GM12865 (cell line): Measurements from ENCODE around the gene ZNF784.

ENCODE experiments used
- DNase-seq: peaks from one replicate; pipeline ENCODE4 v3.0.0; 2010; ENCODE audit warnings: low read depth
- H3K4me3 ChIP-seq: 2 replicates; pipeline ENCODE4 v1.5.1; 2011; ENCODE audit warnings: mild to moderate bottlenecking, low read depth, low read length, control low read depth
- TF ChIP-seq, protein P1 (sequence below): IDR thresholded peaks from 2 replicates; pipeline ENCODE4 v1.5.1; 2011; ENCODE audit warnings: low read length, control low read depth, low read depth, inconsistent platforms; ENCODE audit not compliant: insufficient read depth; ENCODE audit errors: missing control alignments

ZNF784 gene, protein sequence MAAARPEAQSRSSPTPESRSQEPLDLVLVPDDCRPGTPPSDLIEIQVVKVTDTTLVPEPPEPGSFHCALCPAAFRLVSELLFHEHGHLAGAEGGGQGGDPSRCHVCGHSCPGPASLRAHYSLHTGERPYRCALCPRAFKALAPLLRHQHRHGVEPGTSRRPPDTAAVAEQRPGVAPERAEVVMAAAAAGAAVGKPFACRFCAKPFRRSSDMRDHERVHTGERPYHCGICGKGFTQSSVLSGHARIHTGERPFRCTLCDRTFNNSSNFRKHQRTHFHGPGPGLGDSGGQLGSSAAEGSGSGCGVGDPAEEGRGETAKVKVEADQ

DNA sequence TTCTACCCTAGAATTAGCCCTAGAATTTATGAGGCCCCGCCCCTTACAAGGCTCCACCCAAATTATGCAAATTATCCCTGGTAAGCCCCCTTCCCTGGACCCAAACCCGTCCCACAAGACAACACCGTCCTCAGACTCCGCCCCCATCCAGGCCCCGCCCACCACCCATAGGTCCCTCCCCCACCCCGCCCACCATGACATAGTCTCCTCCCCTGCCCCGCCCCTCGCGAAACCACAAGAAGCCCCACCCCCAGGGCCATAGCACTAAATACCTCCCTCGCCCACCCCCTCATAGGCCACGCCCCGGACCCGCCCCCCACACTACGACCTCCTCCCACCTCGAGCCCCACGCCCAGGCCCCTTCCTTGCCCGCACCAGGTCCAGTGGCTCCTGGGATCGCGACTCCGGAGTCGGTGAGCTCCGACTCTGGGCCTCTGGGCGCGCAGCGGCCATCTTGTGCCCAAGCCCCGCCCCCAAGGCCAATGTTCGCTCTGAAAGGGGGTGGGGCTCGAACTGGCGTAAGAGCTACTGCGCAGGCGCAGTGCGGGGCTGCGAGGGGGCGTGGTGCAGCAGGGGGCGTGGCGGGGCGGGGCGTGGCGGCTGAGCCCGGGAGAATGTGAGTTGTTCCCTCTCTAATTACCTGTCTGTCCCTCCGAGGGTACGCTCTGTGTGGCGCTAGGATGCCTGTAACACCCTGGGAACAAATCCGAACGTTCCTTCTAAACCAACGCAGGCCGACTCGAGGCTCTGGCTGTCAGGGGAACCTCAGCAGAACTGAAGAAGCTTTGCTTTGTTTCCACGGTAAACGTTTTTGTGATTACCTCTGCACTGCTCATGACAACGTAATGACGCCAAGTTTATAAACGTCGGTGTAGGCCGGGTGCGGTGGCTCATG is at the start of gene ZNF784:
Gene ZNF784 (minus strand): TSS at position 458 of the 895 bp plus-strand sequence. CDS start 5 bp downstream, at position 453.
- peak; percentile 96 for DNase-seq
- peak within 1 kb of the TSS; percentile 67 for H3K4me3 ChIP-seq
- TF ChIP-seq, protein P1, sequence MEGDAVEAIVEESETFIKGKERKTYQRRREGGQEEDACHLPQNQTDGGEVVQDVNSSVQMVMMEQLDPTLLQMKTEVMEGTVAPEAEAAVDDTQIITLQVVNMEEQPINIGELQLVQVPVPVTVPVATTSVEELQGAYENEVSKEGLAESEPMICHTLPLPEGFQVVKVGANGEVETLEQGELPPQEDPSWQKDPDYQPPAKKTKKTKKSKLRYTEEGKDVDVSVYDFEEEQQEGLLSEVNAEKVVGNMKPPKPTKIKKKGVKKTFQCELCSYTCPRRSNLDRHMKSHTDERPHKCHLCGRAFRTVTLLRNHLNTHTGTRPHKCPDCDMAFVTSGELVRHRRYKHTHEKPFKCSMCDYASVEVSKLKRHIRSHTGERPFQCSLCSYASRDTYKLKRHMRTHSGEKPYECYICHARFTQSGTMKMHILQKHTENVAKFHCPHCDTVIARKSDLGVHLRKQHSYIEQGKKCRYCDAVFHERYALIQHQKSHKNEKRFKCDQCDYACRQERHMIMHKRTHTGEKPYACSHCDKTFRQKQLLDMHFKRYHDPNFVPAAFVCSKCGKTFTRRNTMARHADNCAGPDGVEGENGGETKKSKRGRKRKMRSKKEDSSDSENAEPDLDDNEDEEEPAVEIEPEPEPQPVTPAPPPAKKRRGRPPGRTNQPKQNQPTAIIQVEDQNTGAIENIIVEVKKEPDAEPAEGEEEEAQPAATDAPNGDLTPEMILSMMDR: no peak

DNA sequence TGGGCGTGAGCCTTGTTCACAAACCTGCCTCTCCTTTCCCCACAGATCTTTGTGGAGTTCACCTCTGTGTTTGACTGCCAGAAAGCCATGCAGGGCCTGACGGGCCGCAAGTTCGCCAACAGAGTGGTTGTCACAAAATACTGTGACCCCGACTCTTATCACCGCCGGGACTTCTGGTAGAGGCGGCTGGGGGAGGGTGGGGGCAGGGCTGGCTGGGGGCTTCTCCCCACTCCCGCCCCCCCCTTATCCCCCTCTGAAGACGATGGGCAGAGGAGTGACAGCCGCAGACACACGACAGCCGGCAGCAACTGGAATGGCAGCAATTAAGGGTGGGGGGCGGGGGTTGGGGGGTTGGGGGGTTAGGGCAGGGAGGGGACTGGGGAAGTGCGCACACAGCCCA is 49.5 kb upstream of the ZNF784 start:
- TF ChIP-seq, protein P1: no peak
- no peak overlapping the region for H3K4me3 ChIP-seq
- DNase-seq: no peak

DNA sequence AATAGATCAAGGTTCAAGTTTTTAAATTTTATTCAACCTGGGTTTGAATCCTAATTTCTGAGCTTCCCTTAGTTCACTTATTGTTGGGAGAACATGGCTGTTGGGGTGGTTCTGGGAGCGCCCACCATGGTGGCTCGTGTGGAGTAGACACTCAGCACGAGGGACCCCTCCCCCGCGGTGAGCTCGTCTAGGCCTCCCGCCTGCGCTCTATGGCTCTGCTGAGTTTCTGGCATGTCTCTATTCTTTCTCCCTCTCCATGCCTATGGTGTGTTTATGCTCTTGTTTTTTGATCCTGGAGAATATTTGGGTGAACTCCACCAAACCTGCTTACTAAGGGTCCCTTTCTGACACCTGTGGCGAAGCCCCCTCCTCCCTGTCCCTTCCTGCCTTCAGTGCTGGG is 49.1 kb upstream of the ZNF784 start:
- H3K4me3 ChIP-seq: no peak overlapping the region
- no peak for DNase-seq
- TF ChIP-seq, protein P1: no peak

DNA sequence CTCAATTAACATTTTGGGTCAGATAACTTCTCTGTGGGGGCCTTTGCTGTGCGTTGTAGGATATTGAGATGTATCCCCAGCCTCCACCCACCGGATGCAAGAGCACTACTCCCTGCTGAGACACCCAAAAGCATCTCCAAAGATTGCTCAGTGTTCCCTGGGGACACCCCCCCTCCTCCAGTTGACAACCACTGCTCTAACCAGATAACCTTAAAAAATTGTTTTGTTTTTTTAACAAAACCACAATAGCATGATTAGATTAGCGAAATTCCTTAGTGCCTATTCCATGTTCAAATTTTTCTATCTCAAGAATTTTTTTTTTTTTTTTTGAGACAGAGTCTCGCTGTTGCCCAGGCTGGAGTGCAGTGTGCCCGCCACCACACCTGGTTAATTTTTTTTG is 48.1 kb upstream of the ZNF784 start:
- H3K4me3 ChIP-seq: no peak overlapping the region
- no peak for DNase-seq
- TF ChIP-seq, protein P1: no peak

DNA sequence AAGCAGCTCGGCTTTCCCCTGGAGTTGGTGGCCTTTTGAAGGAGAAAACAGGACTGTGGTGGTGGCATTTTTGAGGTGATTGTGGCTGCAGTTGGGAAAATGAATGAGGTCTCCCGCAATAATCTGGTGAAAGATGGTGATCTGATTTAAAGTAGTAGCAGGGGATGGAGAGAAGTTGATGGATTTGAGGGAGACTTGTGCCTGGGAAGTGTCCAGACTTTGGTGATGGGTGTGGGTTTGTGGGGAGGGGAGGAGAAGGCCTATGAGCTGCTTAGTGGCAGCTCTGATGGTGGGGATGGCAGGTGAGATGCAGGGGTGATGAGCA is 46.6 kb upstream of the ZNF784 start:
- no peak for DNase-seq
- TF ChIP-seq, protein P1: no peak
- H3K4me3 ChIP-seq: no peak overlapping the region

DNA sequence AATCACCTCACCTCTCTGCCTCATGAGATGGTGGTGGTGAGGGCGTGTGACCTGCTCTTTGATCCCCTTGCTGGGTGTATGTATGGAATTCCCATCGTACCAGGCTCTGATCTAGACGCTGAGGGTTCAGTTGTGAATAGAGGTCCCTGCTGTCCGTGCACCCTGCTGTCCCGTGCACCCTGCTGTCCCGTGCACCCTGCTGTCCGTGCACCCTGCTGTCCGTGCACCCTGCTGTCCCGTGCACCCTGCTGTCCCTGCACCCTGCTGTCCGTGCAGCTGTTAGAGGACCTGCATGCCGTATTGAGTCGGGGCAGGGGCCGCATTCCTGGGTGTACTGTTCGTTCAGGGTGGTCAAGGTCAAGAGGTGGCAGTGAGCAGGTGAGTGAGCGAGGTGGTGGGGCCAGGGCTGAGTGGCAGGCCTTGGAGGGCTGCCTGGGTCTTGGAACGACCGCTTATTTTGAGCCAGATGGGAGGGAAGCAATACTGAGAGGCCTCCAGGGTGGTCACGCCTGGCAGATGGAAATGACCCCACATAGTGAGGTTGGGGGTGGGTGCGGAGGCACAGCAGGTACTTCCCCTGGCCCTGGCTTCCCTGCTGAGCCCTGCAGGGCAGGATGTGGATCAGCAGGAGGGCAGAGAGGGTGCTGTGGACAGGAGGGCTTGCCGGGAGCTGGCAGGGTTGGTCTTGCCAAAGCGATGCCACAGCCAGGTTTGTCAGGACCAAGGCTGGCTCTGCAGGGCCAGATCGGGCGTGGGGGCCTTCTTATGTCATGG is 46.1 kb upstream of the ZNF784 start:
- DNase-seq: peak; percentile 59
- TF ChIP-seq, protein P1: no peak
- no peak overlapping the region for H3K4me3 ChIP-seq
